HG02623 (cell line): ENCODE results near the gene CAPZA1.

Experiments used
- ATAC-seq: cut with Tn5 transposase; IDR thresholded peaks from one replicate; pipeline ENCODE4 v1.9.1; 2021; ENCODE audit warnings: moderate library complexity; ENCODE audit not compliant: unreplicated experiment

Gene CAPZA1

GRCh38 chr1:112674986-112675727, 55.5 kb downstream of the CAPZA1 start:
- ATAC-seq, result peak; percentile 38

- ATAC-seq, result no peak
Measured at GRCh38 chr1:112675728-112676381, 56.2 kb downstream of the CAPZA1 start.

GRCh38 chr1:112676543-112676942, 56.9 kb downstream of the CAPZA1 start:
- no peak for ATAC-seq

GRCh38 chr1:112677501-112677900, 57.9 kb downstream of the CAPZA1 start:
- no peak for ATAC-seq

GRCh38 chr1:112678605-112679004, 59.0 kb downstream of the CAPZA1 start:
- no peak for ATAC-seq

GRCh38 chr1:112685913-112686312, 66.3 kb downstream of the CAPZA1 start:
- ATAC-seq, result no peak

- no peak for ATAC-seq
Measured at GRCh38 chr1:112686417-112686816, 66.8 kb downstream of the CAPZA1 start.

GRCh38 chr1:112686835-112687234, 67.2 kb downstream of the CAPZA1 start:
- ATAC-seq, result no peak

GRCh38 chr1:112687361-112687760, 67.7 kb downstream of the CAPZA1 start:
- no peak for ATAC-seq

GRCh38 chr1:112687785-112688496, 68.3 kb downstream of the CAPZA1 start:
- ATAC-seq, result no peak

- ATAC-seq, result no peak
Measured at GRCh38 chr1:112688781-112689193, 69.2 kb downstream of the CAPZA1 start.

- ATAC-seq, result no peak
Measured at GRCh38 chr1:112689196-112689841, 69.7 kb downstream of the CAPZA1 start.

- no peak for ATAC-seq
Measured at GRCh38 chr1:112689842-112690237, 70.2 kb downstream of the CAPZA1 start.

GRCh38 chr1:112692681-112693080, 73.0 kb downstream of the CAPZA1 start:
- no peak for ATAC-seq

GRCh38 chr1:112693821-112694220, 74.2 kb downstream of the CAPZA1 start:
- ATAC-seq, result no peak

- no peak for ATAC-seq
Measured at GRCh38 chr1:112694363-112694929, 74.8 kb downstream of the CAPZA1 start.

GRCh38 chr1:112695276-112695675, 75.6 kb downstream of the CAPZA1 start:
- ATAC-seq, result no peak

GRCh38 chr1:112696578-112697314, 77.1 kb downstream of the CAPZA1 start:
- ATAC-seq, result no peak

GRCh38 chr1:112697781-112698201, 78.2 kb downstream of the CAPZA1 start:
- ATAC-seq, result no peak
